SK-N-SH treated with all-trans-retinoic acid at 6 μM for 48 hours (cell line): ENCODE measurements around the gene CCNY.

Experiments
- SNAI2 ChIP-seq: fragments of 250-450 bp; sonication (Bioruptor Pico); IDR thresholded peaks from 2 replicates; pipeline ENCODE4 v1.5.0; 2020; ENCODE audit warnings: mild to moderate bottlenecking, moderate library complexity
- ZFP30 ChIP-seq: fragments of 450-650 bp; formaldehyde crosslinking; IDR thresholded peaks from 2 replicates; pipeline ENCODE4 v1.5.0; 2022; ENCODE audit warnings: mild to moderate bottlenecking, moderate library complexity
- ZNF70 ChIP-seq: fragments of 450-650 bp; formaldehyde crosslinking; IDR thresholded peaks from 2 replicates; pipeline ENCODE4 v1.5.0; 2020; ENCODE audit warnings: mild to moderate bottlenecking, moderate library complexity
- TF ChIP-seq, protein P1 (sequence below): fragments of 250-450 bp; sonication (Bioruptor Pico); IDR thresholded peaks from 2 replicates; pipeline ENCODE4 v1.5.1; 2020; ENCODE audit warnings: low read depth, mild to moderate bottlenecking, moderate library complexity

GRCh38 chr10:35600193-35600592 is 263.9 kb downstream of the CCNY start:
- TF ChIP-seq ZFP30 (no peak), ZNF70 (no peak), SNAI2 (no peak)
- TF ChIP-seq, protein P1, sequence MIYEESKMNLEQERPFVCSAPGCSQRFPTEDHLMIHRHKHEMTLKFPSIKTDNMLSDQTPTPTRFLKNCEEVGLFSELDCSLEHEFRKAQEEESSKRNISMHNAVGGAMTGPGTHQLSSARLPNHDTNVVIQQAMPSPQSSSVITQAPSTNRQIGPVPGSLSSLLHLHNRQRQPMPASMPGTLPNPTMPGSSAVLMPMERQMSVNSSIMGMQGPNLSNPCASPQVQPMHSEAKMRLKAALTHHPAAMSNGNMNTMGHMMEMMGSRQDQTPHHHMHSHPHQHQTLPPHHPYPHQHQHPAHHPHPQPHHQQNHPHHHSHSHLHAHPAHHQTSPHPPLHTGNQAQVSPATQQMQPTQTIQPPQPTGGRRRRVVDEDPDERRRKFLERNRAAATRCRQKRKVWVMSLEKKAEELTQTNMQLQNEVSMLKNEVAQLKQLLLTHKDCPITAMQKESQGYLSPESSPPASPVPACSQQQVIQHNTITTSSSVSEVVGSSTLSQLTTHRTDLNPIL: no peak
